Immature natural killer cell (primary cell): ENCODE results near the gene EPS8L1. TPM values are rescaled to one million over a fixed set of nuclear protein-coding genes. Genes with fewer than 3 reads are reported as not detected.
A peak's percentile ranks its signal among the peaks of the same experiment; 100 is the strongest.

ENCODE experiments used
- DNase-seq, 3 donors: peaks; one replicate each; pipeline ENCODE4 v3.0.0; 2022; ENCODE audit warnings: mixed read lengths in 1 of 3
- H3K27ac Mint-ChIP-seq, 6 donors: one replicate each; pipeline ENCODE4 v1.8.0; 2020; ENCODE audit warnings: mixed read lengths in 6 of 6, mild to moderate bottlenecking in 5 of 6, inconsistent platforms in 4 of 6, moderate library complexity in 3 of 6
- H3K27me3 Mint-ChIP-seq, 3 donors: one replicate each; pipeline ENCODE4 v1.8.0; 2020 to 2021; ENCODE audit warnings: low read depth in 3 of 3, mild to moderate bottlenecking in 3 of 3, mixed read lengths in 3 of 3, moderate library complexity in 3 of 3, inconsistent platforms in 1 of 3
- H3K36me3 Mint-ChIP-seq, 3 donors: one replicate each; pipeline ENCODE4 v1.8.0; 2020; ENCODE audit warnings: mixed read lengths in 3 of 3, inconsistent platforms in 2 of 3, mild to moderate bottlenecking in 2 of 3
- H3K4me1 Mint-ChIP-seq, 2 donors: one replicate each; pipeline ENCODE4 v1.8.0; 2020; ENCODE audit warnings: inconsistent platforms in 2 of 2, mild to moderate bottlenecking in 2 of 2, mixed read lengths in 2 of 2, moderate library complexity in 1 of 2
- H3K4me3 Mint-ChIP-seq, 5 donors: one replicate each; pipeline ENCODE4 v1.8.0; 2020; ENCODE audit warnings: mild to moderate bottlenecking in 5 of 5, mixed read lengths in 5 of 5, inconsistent platforms in 3 of 5, moderate library complexity in 3 of 5
- H3K9me3 Mint-ChIP-seq, 6 donors: one replicate each; pipeline ENCODE4 v1.8.0; 2020; ENCODE audit warnings: mild to moderate bottlenecking in 6 of 6, mixed read lengths in 6 of 6, inconsistent platforms in 4 of 6, moderate library complexity in 3 of 6
- polyA plus RNA-seq, 3 donors: library from polyadenylated mRNA; unstranded; fragments of 300-500 nt; fragmentation: Illumina TruSeq; gene quantifications; one replicate each; pipeline ENCODE4 v1.2.3, GENCODE V29; 2021

Gene EPS8L1
- polyA plus RNA-seq, 3 donors from 2014 or later: 4.5 to 7.3 (median 6.4) TPM

GRCh38 chr19:55077106-55077505 lies 1.4 kb downstream of the EPS8L1 start:
- no peak for DNase-seq
- Mint-ChIP-seq H3K9me3 (peaks cover 0 to 5% (median 0%) of the 10 kb centered on the region in 6 donors), H3K27ac (no peak overlapping the region), H3K4me1 (peaks cover 19 to 22% of the 10 kb centered on the region in 2 donors), H3K4me3 (no peak overlapping the region), H3K36me3 (no peaks in the 10 kb centered on the region), H3K27me3 (peaks cover 3 to 20% (median 11%) of the 10 kb centered on the region in 3 donors)

GRCh38 chr19:55078996-55079395 lies 3.3 kb downstream of the EPS8L1 start:
- no peaks in the 10 kb centered on the region for H3K9me3 Mint-ChIP-seq
- H3K4me3 Mint-ChIP-seq: peak overlapping the region in 3 of 5 donors; percentile 61 to 75 (median 70)
- H3K27me3 Mint-ChIP-seq: peaks cover 10 to 23% (median 11%) of the 10 kb centered on the region in 3 donors
- no peaks in the 10 kb centered on the region for H3K36me3 Mint-ChIP-seq
- H3K27ac Mint-ChIP-seq: peak overlapping the region in 2 of 6 donors; percentile 22 to 46
- peaks cover 28% of the 10 kb centered on the region in 2 donors for H3K4me1 Mint-ChIP-seq
- DNase-seq: no peak

GRCh38 chr19:55079400-55080038 lies 3.9 kb downstream of the EPS8L1 start:
- Mint-ChIP-seq H3K36me3 (no peaks in the 10 kb centered on the region), H3K27me3 (peaks cover 10 to 21% (median 13%) of the 10 kb centered on the region in 3 donors), H3K27ac (peak overlapping the region in 4 of 6 donors; percentile 46 to 93 (median 74)), H3K4me3 (peak overlapping the region; percentile 84 to 91 (median 89)), H3K4me1 (peaks cover 28% of the 10 kb centered on the region in 2 donors), H3K9me3 (no peaks in the 10 kb centered on the region)
- no peak for DNase-seq

GRCh38 chr19:55080121-55080967 lies 4.7 kb downstream of the EPS8L1 start:
- Mint-ChIP-seq H3K4me3 (peak overlapping the region; percentile 84 to 91 (median 89)), H3K4me1 (peaks cover 28% of the 10 kb centered on the region in 2 donors), H3K27me3 (peaks cover 8 to 19% (median 15%) of the 10 kb centered on the region in 3 donors), H3K9me3 (no peaks in the 10 kb centered on the region), H3K36me3 (no peaks in the 10 kb centered on the region), H3K27ac (peak overlapping the region; percentile 29 to 93 (median 86))
- peak; percentile 57 to 70 (median 62) for DNase-seq

GRCh38 chr19:55080968-55081769 lies 5.5 kb downstream of the EPS8L1 start:
- peak; percentile 92 to 94 (median 93) for DNase-seq
- Mint-ChIP-seq H3K27me3 (peaks cover 8 to 22% (median 15%) of the 10 kb centered on the region in 3 donors), H3K27ac (peak overlapping the region; percentile 29 to 93 (median 81)), H3K36me3 (no peaks in the 10 kb centered on the region), H3K4me3 (peak overlapping the region; percentile 84 to 91 (median 89)), H3K9me3 (no peaks in the 10 kb centered on the region), H3K4me1 (peaks cover 28% of the 10 kb centered on the region in 2 donors)

- peak overlapping the region; percentile 84 to 91 (median 89) for H3K4me3 Mint-ChIP-seq
- H3K4me1 Mint-ChIP-seq: peaks cover 28% of the 10 kb centered on the region in 2 donors
- peak overlapping the region in 5 of 6 donors; percentile 66 to 93 (median 88) for H3K27ac Mint-ChIP-seq
- no peaks in the 10 kb centered on the region for H3K36me3 Mint-ChIP-seq
- peaks cover 8 to 22% (median 15%) of the 10 kb centered on the region in 3 donors for H3K27me3 Mint-ChIP-seq
- DNase-seq: no peak
- no peaks in the 10 kb centered on the region for H3K9me3 Mint-ChIP-seq
Observed at GRCh38 chr19:55081770-55082019, 6.0 kb downstream of the EPS8L1 start.

GRCh38 chr19:55082020-55082851 lies 6.6 kb downstream of the EPS8L1 start:
- peaks cover 33% of the 10 kb centered on the region in 2 donors for H3K4me1 Mint-ChIP-seq
- DNase-seq: peak; percentile 61 to 68 (median 64)
- peak overlapping the region; percentile 84 to 91 (median 89) for H3K4me3 Mint-ChIP-seq
- H3K9me3 Mint-ChIP-seq: no peaks in the 10 kb centered on the region
- H3K36me3 Mint-ChIP-seq: no peaks in the 10 kb centered on the region
- peaks cover 9 to 25% (median 16%) of the 10 kb centered on the region in 3 donors for H3K27me3 Mint-ChIP-seq
- peak overlapping the region in 5 of 6 donors; percentile 53 to 88 (median 76) for H3K27ac Mint-ChIP-seq

- peak overlapping the region in 4 of 5 donors; percentile 33 to 91 (median 86) for H3K4me3 Mint-ChIP-seq
- H3K36me3 Mint-ChIP-seq: no peaks in the 10 kb centered on the region
- no peaks in the 10 kb centered on the region for H3K9me3 Mint-ChIP-seq
- H3K27me3 Mint-ChIP-seq: peaks cover 13 to 28% (median 24%) of the 10 kb centered on the region in 3 donors
- H3K4me1 Mint-ChIP-seq: peaks cover 43% of the 10 kb centered on the region in 2 donors
- no peak overlapping the region for H3K27ac Mint-ChIP-seq
- DNase-seq: no peak
Observed at GRCh38 chr19:55083004-55083850, 7.6 kb downstream of the EPS8L1 start.

GRCh38 chr19:55084416-55084815 lies 8.7 kb downstream of the EPS8L1 start:
- H3K4me3 Mint-ChIP-seq: peak overlapping the region in 2 of 5 donors; percentile 17 to 39
- no peak for DNase-seq
- peaks cover 41 to 46% of the 10 kb centered on the region in 2 donors for H3K4me1 Mint-ChIP-seq
- H3K36me3 Mint-ChIP-seq: peaks cover 0 to 6% (median 0%) of the 10 kb centered on the region in 3 donors
- peak overlapping the region in 1 of 6 donors; percentile 28 for H3K27ac Mint-ChIP-seq
- peaks cover 14 to 33% (median 27%) of the 10 kb centered on the region in 3 donors for H3K27me3 Mint-ChIP-seq
- no peaks in the 10 kb centered on the region for H3K9me3 Mint-ChIP-seq

GRCh38 chr19:55085923-55086715 lies 10.4 kb downstream of the EPS8L1 start:
- H3K4me3 Mint-ChIP-seq: peak overlapping the region; percentile 21 to 51 (median 34)
- H3K27ac Mint-ChIP-seq: no peak overlapping the region
- peaks cover 12 to 26% (median 25%) of the 10 kb centered on the region in 3 donors for H3K27me3 Mint-ChIP-seq
- peaks cover 0 to 17% (median 0%) of the 10 kb centered on the region in 3 donors for H3K36me3 Mint-ChIP-seq
- H3K4me1 Mint-ChIP-seq: peaks cover 27 to 31% of the 10 kb centered on the region in 2 donors
- DNase-seq: no peak
- H3K9me3 Mint-ChIP-seq: no peaks in the 10 kb centered on the region

GRCh38 chr19:55086730-55087541 lies 11.3 kb downstream of the EPS8L1 start:
- peaks cover 0 to 17% (median 0%) of the 10 kb centered on the region in 3 donors for H3K36me3 Mint-ChIP-seq
- H3K27me3 Mint-ChIP-seq: peaks cover 12 to 25% (median 23%) of the 10 kb centered on the region in 3 donors
- H3K27ac Mint-ChIP-seq: no peak overlapping the region
- H3K9me3 Mint-ChIP-seq: no peaks in the 10 kb centered on the region
- peak; percentile 54 to 63 (median 56) for DNase-seq
- H3K4me3 Mint-ChIP-seq: peak overlapping the region; percentile 63 to 83 (median 77)
- peaks cover 25 to 31% of the 10 kb centered on the region in 2 donors for H3K4me1 Mint-ChIP-seq
